HUES6 (cell line): Measurements from ENCODE around the gene ENOX2.
"Not testable (repeated sequence)": the region's sequence is repeated elsewhere in the genome, so short reads cannot be mapped to it uniquely, and the experiment has no call there.

Experiments
- H3K27ac ChIP-seq: 2 replicates; pipeline ENCODE4 v1.7.0; 2013; ENCODE audit warnings: low read depth, mild to moderate bottlenecking, low read length, inconsistent platforms
- H3K27me3 ChIP-seq: 2 replicates; pipeline ENCODE4 v1.6.1; 2013; ENCODE audit warnings: low read length; ENCODE audit not compliant: control insufficient read depth, insufficient read depth
- H3K36me3 ChIP-seq: 2 replicates; pipeline ENCODE4 v1.6.1; 2013; ENCODE audit warnings: low read length; ENCODE audit not compliant: control insufficient read depth, insufficient read depth
- H3K4me1 ChIP-seq: 2 replicates; pipeline ENCODE4 v1.6.1; 2013; ENCODE audit warnings: low read length; ENCODE audit not compliant: control insufficient read depth, insufficient read depth
- H3K4me3 ChIP-seq: 2 replicates; pipeline ENCODE4 v1.5.1; 2013; ENCODE audit warnings: low read depth, low read length
- H3K9ac ChIP-seq: one replicate; pipeline ENCODE4 v1.6.1; 2013; ENCODE audit warnings: mild to moderate bottlenecking, low read length
- H3K9me3 ChIP-seq: 2 replicates; pipeline ENCODE4 v1.6.1; 2013; ENCODE audit warnings: low read depth, low read length; ENCODE audit not compliant: control insufficient read depth, insufficient read depth

ENOX2 gene

GRCh38 chrX:130827648-130828047, 75.4 kb downstream of the ENOX2 start:
- Histone ChIP-seq H3K4me1 (0 out of 2 replicates have a peak, but pooled peaks cover 3% of the 10 kb centered on the region), H3K9me3 (no peaks in the 10 kb centered on the region), H3K27me3 (no peaks in the 10 kb centered on the region; the same call in 1 of the 2 replicates), H3K36me3 (no peaks in the 10 kb centered on the region), H3K27ac (no peak overlapping the region), H3K4me3 (no peak overlapping the region), H3K9ac (no peak overlapping the region)

GRCh38 chrX:130826249-130826648, 76.8 kb downstream of the ENOX2 start:
- Histone ChIP-seq H3K9ac (no peak overlapping the region), H3K27ac (no peak overlapping the region), H3K4me3 (no peak overlapping the region), H3K9me3 (no peaks in the 10 kb centered on the region), H3K36me3 (no peaks in the 10 kb centered on the region), H3K27me3 (no peaks in the 10 kb centered on the region; the same call in 1 of the 2 replicates), H3K4me1 (no peaks in the 10 kb centered on the region)

DNA sequence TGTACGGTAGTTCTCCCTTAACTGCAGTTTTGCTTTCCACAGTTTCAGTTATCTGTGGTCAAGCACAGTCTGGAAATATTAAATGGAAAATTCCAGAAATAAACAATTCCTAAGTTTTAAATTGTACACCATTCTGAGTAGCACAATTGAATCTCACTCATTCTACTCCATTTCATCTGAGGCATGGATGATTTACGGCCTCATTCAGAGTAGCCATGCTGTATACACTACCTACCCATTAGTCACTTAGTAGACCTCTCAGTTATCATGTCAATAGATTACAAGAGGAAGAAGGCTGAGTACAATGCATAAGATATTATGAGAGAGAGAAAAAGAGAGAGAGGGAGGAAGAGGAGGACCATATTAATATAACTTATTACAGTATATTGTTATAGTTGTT, 77.5 kb downstream of the ENOX2 start:
- no peak overlapping the region for H3K4me3 ChIP-seq
- no peaks in the 10 kb centered on the region for H3K4me1 ChIP-seq
- H3K36me3 ChIP-seq = no peaks in the 10 kb centered on the region
- H3K9me3 ChIP-seq = no peaks in the 10 kb centered on the region
- H3K9ac ChIP-seq = no peak overlapping the region
- no peaks in the 10 kb centered on the region; the same call in 1 of the 2 replicates for H3K27me3 ChIP-seq
- H3K27ac ChIP-seq = no peak overlapping the region

- not testable (repeated sequence) for H3K4me1 ChIP-seq, H3K4me3 ChIP-seq, H3K27ac ChIP-seq, H3K9me3 ChIP-seq, H3K9ac ChIP-seq, H3K27me3 ChIP-seq, H3K36me3 ChIP-seq
Measured at GRCh38 chrX:130819367-130819766, 83.6 kb downstream of the ENOX2 start.

- not testable (repeated sequence) for H3K9me3 ChIP-seq, H3K27me3 ChIP-seq, H3K27ac ChIP-seq, H3K4me1 ChIP-seq, H3K9ac ChIP-seq, H3K36me3 ChIP-seq, H3K4me3 ChIP-seq
Measured at GRCh38 chrX:130813932-130814331, 89.1 kb downstream of the ENOX2 start.

DNA sequence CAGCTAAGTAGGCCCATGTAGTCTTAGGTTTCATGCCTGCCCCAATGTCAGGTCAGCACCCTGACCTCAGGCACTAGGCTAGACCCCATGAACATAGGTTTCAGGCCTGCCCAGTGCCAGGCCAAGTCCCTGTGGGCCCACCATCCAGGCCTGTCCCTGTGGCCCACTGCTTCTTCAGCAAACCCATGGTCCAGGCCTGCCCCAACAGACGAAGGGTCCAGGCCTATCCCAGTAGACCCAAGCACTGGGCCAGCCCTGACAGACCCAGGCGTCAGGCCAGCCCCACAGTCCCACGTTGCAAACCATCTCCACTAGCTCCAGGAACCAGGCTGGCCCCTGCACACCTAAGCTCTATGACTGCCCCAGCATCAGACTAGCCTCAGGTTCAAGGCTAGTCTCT, 92.4 kb downstream of the ENOX2 start:
- Histone ChIP-seq H3K27ac (no peak overlapping the region), H3K9me3 (peaks cover 7% of the 10 kb centered on the region; the same call in 1 of the 2 replicates), H3K4me3 (no peak overlapping the region), H3K36me3 (no peaks in the 10 kb centered on the region), H3K9ac (no peak overlapping the region), H3K27me3 (no peaks in the 10 kb centered on the region; the same call in 1 of the 2 replicates), H3K4me1 (peaks cover 4% of the 10 kb centered on the region; the same call in 1 of the 2 replicates)

- H3K4me3 ChIP-seq = no peak overlapping the region
- no peaks in the 10 kb centered on the region for H3K9me3 ChIP-seq
- no peaks in the 10 kb centered on the region for H3K4me1 ChIP-seq
- H3K27me3 ChIP-seq = no peaks in the 10 kb centered on the region; the same call in 1 of the 2 replicates
- no peak overlapping the region for H3K27ac ChIP-seq
- H3K9ac ChIP-seq = no peak overlapping the region
- H3K36me3 ChIP-seq = no peaks in the 10 kb centered on the region
Measured at GRCh38 chrX:130805903-130806302, 97.1 kb downstream of the ENOX2 start.

DNA sequence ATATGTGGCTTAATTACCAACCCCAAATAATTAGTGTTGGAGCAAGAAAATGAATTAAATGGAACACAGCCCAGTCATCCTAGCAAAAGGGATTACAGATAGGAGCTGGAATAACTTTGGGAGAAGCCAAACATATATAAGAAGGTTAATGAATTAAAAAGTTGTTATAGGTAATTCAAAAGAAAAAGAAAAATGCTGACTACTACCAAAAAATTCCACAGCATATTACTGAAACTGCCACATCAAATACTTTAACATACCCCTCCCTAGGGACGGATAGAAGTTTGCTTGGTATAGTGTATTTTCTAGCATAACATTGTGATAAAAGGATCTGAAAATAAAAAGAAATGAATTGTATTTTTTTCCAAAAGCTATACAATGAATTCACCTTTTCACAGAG, 99.5 kb downstream of the ENOX2 start:
- Histone ChIP-seq H3K27me3 (no peaks in the 10 kb centered on the region; the same call in 1 of the 2 replicates), H3K9ac (no peak overlapping the region), H3K4me3 (no peak overlapping the region), H3K4me1 (no peaks in the 10 kb centered on the region), H3K36me3 (no peaks in the 10 kb centered on the region), H3K9me3 (no peaks in the 10 kb centered on the region), H3K27ac (no peak overlapping the region)

DNA sequence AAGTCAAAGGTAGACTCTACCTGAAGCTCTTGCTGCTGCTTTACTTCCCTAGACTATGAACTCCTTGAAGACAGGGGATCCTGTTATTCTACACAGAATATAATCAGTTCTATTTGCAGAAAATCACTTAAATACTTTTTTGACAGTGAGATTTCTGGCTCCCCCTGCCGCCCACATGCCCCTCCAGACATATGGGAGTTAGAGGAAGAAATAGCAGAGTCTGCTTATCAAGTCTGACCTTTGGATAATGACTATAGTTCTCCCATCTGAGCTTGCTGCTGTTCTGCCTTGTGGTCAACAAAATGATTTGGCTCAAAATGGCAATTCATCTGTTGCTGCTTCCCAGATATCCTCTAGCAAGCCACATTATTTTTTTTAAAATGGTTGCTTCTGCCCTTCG, 101.1 kb downstream of the ENOX2 start:
- H3K36me3 ChIP-seq = no peaks in the 10 kb centered on the region
- H3K9me3 ChIP-seq = no peaks in the 10 kb centered on the region
- H3K4me3 ChIP-seq = no peak overlapping the region
- no peaks in the 10 kb centered on the region; the same call in 1 of the 2 replicates for H3K27me3 ChIP-seq
- H3K9ac ChIP-seq = no peak overlapping the region
- H3K27ac ChIP-seq = no peak overlapping the region
- no peaks in the 10 kb centered on the region for H3K4me1 ChIP-seq

DNA sequence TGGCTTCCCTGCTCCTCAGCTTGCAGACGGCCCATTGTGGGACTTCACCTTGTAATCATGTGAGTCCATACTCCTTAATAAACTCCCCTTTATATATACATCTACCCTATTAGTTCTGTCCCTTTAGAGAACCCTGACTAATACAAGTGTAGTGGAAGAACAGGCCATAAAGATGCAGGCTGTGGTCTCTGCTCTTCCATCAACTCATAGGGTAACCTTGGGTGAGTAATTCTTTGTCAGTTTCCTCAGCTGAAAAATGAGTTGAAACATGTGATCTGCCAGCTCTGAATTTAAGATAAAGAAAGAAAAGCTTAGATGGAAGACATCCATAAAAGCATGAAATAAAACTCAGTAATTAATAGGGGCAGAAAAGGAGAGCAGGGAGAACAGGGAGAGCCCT, 103.6 kb downstream of the ENOX2 start:
- no peaks in the 10 kb centered on the region for H3K36me3 ChIP-seq
- H3K27ac ChIP-seq = no peak overlapping the region
- H3K4me3 ChIP-seq = no peak overlapping the region
- no peaks in the 10 kb centered on the region for H3K9me3 ChIP-seq
- no peaks in the 10 kb centered on the region for H3K4me1 ChIP-seq
- no peaks in the 10 kb centered on the region; the same call in 1 of the 2 replicates for H3K27me3 ChIP-seq
- H3K9ac ChIP-seq = no peak overlapping the region

- Histone ChIP-seq H3K4me3 (no peak overlapping the region), H3K27ac (no peak overlapping the region), H3K27me3 (no peaks in the 10 kb centered on the region; the same call in 1 of the 2 replicates), H3K9ac (no peak overlapping the region), H3K4me1 (0 out of 2 replicates have a peak, but pooled peaks cover 4% of the 10 kb centered on the region), H3K9me3 (no peaks in the 10 kb centered on the region), H3K36me3 (no peaks in the 10 kb centered on the region)
Measured at GRCh38 chrX:130793975-130794374, 109.0 kb downstream of the ENOX2 start.

GRCh38 chrX:130791870-130792269, 111.1 kb downstream of the ENOX2 start:
- H3K27ac ChIP-seq, H3K27me3 ChIP-seq, H3K9me3 ChIP-seq, H3K4me1 ChIP-seq, H3K36me3 ChIP-seq, H3K9ac ChIP-seq, H3K4me3 ChIP-seq: not testable (repeated sequence)
